SK-N-SH (cell line): Measurements from ENCODE around the gene CPNE7.

Experiments used
- CTCF ChIP-seq: fragments of 200-600 bp; sonication (generic); IDR thresholded peaks from 2 replicates; pipeline ENCODE4 v1.6.1; 2017; ENCODE audit warnings: antibody characterized with exemption, mild to moderate bottlenecking, moderate library complexity
- PBX3 ChIP-seq: IDR thresholded peaks from 2 replicates; pipeline ENCODE4; 2012

- no peak for TF ChIP-seq CTCF
- TF ChIP-seq PBX3, result no peak
Observed at GRCh38 chr16:89596957-89597649, 21.5 kb downstream of the CPNE7 start.
